IPS DF 6.9 (cell line): ENCODE results near the gene TRIM43B.
"Not testable (repeated sequence)": the region's sequence is repeated elsewhere in the genome, so short reads cannot be mapped to it uniquely, and the experiment has no call there.

Experiments used
- DNase-seq: peaks from one replicate; pipeline ENCODE4 v3.0.0-alpha.2; 2013; ENCODE audit warnings: low read depth, low spot score
- H3K27ac ChIP-seq: one replicate; pipeline ENCODE4 v1.5.1; 2013; ENCODE audit warnings: low read length, control low read depth
- H3K27me3 ChIP-seq: 2 replicates; pipeline ENCODE4 v1.6.1; 2013; ENCODE audit warnings: mild to moderate bottlenecking, low read length; ENCODE audit not compliant: control insufficient read depth, insufficient read depth
- H3K36me3 ChIP-seq: 2 replicates; pipeline ENCODE4 v1.6.1; 2013; ENCODE audit warnings: low read length; ENCODE audit not compliant: control insufficient read depth, insufficient read depth
- H3K4me1 ChIP-seq: 2 replicates; pipeline ENCODE4 v1.6.1; 2013; ENCODE audit warnings: low read length; ENCODE audit not compliant: control insufficient read depth, insufficient read depth
- H3K4me3 ChIP-seq: 2 replicates; pipeline ENCODE4 v1.5.1; 2013; ENCODE audit warnings: mild to moderate bottlenecking, low read length
- H3K9me3 ChIP-seq: 2 replicates; pipeline ENCODE4 v1.6.1; 2013; ENCODE audit warnings: low read length, inconsistent platforms; ENCODE audit not compliant: control insufficient read depth, insufficient read depth
- WGBS: extraction: QIAGEN DNeasy Blood & Tissue Kit; methylation state at CpG from one replicate; pipeline ENCODE4 v1.1.7; 2013; ENCODE audit warnings: mixed read lengths, missing lambda C conversion rate; ENCODE audit not compliant: insufficient read length, insufficient coverage; 5-methylcytosine and 5-hydroxymethylcytosine counted together

TRIM43B gene

GRCh38 chr2:95500854-95501253, 16.3 kb upstream of the TRIM43B start:
- no peaks in the 10 kb centered on the region for H3K4me1 ChIP-seq
- DNase-seq = no peak
- H3K4me3 ChIP-seq = no peak overlapping the region
- no peaks in the 10 kb centered on the region for H3K36me3 ChIP-seq
- no peaks in the 10 kb centered on the region for H3K27me3 ChIP-seq
- no peak overlapping the region for H3K27ac ChIP-seq
- peaks cover 6% of the 10 kb centered on the region for H3K9me3 ChIP-seq

DNA sequence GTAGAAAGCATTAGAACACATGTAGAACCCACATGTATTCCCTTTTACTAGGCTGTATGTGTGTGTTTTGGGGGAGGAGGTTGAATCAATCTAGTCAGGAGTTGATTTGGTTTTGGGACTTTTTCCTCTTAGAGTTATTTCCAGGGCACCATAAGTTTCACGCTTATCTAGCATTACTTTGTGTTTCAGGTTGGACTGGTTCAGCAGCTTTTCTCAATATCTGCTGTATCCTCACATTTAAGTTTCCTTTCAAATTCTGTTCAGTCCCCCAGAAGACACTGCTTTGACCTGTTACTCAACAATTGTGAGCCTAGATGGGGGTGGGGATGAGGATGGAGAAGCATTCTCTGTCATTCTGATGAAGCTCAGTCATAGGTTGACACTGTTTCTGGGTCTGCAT, 7.5 kb upstream of the TRIM43B start:
- not testable (repeated sequence) for H3K4me3 ChIP-seq, H3K36me3 ChIP-seq, H3K27ac ChIP-seq, H3K27me3 ChIP-seq, H3K4me1 ChIP-seq, H3K9me3 ChIP-seq, DNase-seq
- no CpG with 5 or more reads among the region's 1 CpG for WGBS

DNA sequence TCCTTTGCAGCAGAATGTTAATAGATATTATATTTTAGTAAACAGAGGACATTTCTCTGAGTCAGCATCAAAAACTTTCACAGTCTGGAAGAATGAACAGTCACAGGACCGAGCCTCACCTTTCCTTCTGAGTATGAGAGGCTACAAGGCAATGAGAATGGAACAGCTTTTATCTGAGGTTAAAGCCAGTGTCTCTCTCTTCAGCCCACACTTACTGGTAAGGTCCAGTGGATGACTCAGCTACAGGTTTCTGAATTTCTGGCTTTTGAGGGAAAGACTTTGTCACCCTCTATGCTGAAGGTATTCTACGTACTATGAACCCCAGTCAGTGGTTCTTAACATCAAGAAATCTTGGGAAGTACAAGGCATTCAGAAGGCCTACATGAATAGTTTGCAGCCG, 9.5 kb downstream of the TRIM43B start:
- no CpG with 5 or more reads among the region's 3 CpGs for WGBS

GRCh38 chr2:95467984-95468383, 16.6 kb downstream of the TRIM43B start:
- not testable (repeated sequence) for H3K9me3 ChIP-seq, DNase-seq, H3K27ac ChIP-seq, H3K27me3 ChIP-seq, H3K4me1 ChIP-seq, H3K36me3 ChIP-seq, H3K4me3 ChIP-seq
- WGBS = no CpG with 5 or more reads among the region's 3 CpGs

More for the DNA sequence above, 9.5 kb downstream of the TRIM43B start:
- not testable (repeated sequence) for H3K27me3 ChIP-seq, H3K4me3 ChIP-seq, DNase-seq, H3K9me3 ChIP-seq, H3K36me3 ChIP-seq, H3K4me1 ChIP-seq, H3K27ac ChIP-seq

- not testable (repeated sequence) for H3K27ac ChIP-seq, H3K27me3 ChIP-seq, H3K36me3 ChIP-seq, H3K4me1 ChIP-seq, H3K4me3 ChIP-seq, H3K9me3 ChIP-seq, DNase-seq
- WGBS = no CpG with 5 or more reads among the region's 2 CpGs
These were observed 18.0 kb downstream of the TRIM43B start for GRCh38 chr2:95466572-95466971.

DNA sequence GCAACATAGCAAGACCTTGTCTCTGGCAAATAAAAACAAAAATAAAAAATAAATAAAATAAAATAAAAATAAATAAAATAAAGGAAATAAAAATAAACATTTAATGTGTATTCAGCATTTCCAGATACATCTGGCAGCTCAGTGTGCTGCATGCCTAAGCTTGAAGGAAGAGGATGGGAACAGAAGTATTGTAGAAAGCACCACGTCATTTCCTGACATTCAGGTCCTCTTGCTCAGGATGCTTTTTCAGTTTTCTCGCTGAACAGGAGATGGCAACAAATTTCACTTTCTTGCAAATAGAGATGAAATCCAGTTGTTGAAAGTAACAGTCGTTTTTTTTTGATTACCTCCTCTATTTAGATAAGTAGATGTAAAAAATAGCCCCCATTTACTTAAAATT, 21.3 kb downstream of the TRIM43B start:
- not testable (repeated sequence) for H3K9me3 ChIP-seq, DNase-seq, H3K4me1 ChIP-seq, H3K4me3 ChIP-seq, H3K27ac ChIP-seq, H3K36me3 ChIP-seq, H3K27me3 ChIP-seq
- no CpG with 5 or more reads among the region's 3 CpGs for WGBS

- H3K36me3 ChIP-seq, H3K9me3 ChIP-seq, H3K27ac ChIP-seq, DNase-seq, H3K27me3 ChIP-seq, H3K4me1 ChIP-seq, H3K4me3 ChIP-seq: not testable (repeated sequence)
- WGBS = no CpG with 5 or more reads among the region's 2 CpGs
These were observed 39.2 kb downstream of the TRIM43B start for GRCh38 chr2:95445317-95445716.

DNA sequence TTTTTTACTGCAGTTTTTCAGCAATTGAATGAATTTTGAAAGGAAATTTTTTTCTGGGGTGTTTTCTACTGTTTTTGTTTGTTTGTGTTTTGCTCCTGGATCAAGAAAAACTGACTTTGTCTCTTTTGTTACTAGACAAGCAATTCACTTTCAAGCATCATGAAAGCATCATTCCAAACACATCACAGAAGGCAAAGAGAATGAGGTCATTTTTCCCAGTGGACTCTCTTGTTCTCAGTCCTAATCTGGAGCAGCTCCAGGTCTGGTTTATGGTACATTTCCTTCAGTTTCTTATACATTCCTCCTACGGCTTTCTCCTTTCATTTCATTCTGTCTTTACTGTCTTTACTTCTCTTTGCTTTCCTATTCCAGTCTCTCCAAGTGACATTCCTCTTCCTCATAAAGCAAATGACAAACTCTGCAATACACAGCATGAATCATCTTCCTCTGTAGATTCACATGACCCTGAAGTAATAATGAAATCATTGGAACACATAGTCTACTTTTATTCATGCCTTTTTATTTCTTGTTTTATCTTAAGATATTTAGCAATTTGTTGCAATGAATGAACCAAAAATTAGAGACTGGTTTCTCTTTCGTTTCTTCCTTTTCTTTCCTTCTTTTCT, 42.0 kb downstream of the TRIM43B start:
- H3K27me3 ChIP-seq, H3K4me1 ChIP-seq, H3K27ac ChIP-seq, H3K9me3 ChIP-seq, DNase-seq, H3K4me3 ChIP-seq, H3K36me3 ChIP-seq: not testable (repeated sequence)
- WGBS = no CpG with 5 or more reads among the region's 2 CpGs

- not testable (repeated sequence) for H3K27ac ChIP-seq, H3K9me3 ChIP-seq, H3K36me3 ChIP-seq, H3K4me1 ChIP-seq, H3K27me3 ChIP-seq, H3K4me3 ChIP-seq, DNase-seq
- no CpG with 5 or more reads among the region's 5 CpGs for WGBS
These were observed 48.7 kb downstream of the TRIM43B start for GRCh38 chr2:95435872-95436209.

- not testable (repeated sequence) for H3K27me3 ChIP-seq, H3K9me3 ChIP-seq, DNase-seq, H3K36me3 ChIP-seq, H3K4me3 ChIP-seq, H3K4me1 ChIP-seq, H3K27ac ChIP-seq
- WGBS = no CpG with 5 or more reads among the region's 30 CpGs
These were observed 49.2 kb downstream of the TRIM43B start for GRCh38 chr2:95435162-95435871.

DNA sequence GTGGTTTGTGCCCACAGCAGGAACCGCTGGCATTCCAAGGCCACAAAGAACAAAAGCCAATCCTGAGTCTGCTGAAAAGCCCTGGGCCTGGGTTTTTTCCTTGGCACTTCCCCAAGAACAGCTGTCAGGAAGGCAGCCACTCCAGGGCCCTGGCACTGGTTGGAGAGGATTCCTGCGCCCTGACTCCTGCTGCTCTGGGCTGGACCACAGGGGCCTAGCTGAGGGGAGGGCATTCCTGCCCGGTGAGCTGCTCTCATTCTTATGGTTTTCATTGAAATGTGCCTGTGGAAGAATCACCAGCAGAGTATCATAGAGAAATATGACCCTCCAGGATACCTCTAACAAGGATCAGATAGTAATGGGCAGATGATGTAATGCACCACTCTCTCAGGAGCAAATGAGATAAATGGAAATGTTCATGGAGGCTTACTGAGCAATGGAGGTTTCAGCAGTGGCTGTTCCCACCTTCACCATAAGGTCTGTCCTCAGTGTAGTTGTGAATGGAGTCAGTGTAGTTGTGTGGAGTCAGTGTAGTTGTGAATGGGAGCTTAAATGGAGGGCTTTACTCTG, 50.0 kb downstream of the TRIM43B start:
- not testable (repeated sequence) for H3K9me3 ChIP-seq, H3K4me3 ChIP-seq, H3K27ac ChIP-seq, H3K4me1 ChIP-seq, H3K27me3 ChIP-seq, DNase-seq, H3K36me3 ChIP-seq
- no CpG with 5 or more reads among the region's 3 CpGs for WGBS
